A172 (cell line): ENCODE data around the gene DCAF16. TPM values are rescaled to one million over a fixed set of nuclear protein-coding genes. Genes with fewer than 3 reads are reported as not detected.
A peak's percentile ranks its signal among the peaks of the same experiment; 100 is the strongest.
"Not testable (repeated sequence)": the region's sequence is repeated elsewhere in the genome, so short reads cannot be mapped to it uniquely, and the experiment has no call there.

Source experiments
- DNase-seq: peaks from one replicate; pipeline ENCODE4 v3.0.0-alpha.2; 2015; ENCODE audit warnings: low spot score
- total RNA-seq: library from RNA; depleted of rRNA; stranded (reverse); fragments of >200 nt; shearing (Covaris generic); gene quantifications from 2 replicates; pipeline ENCODE4 v1.2.3, GENCODE V29; 2014; rRNA removed

DCAF16 gene
- total RNA-seq, result 26.8 and 32.1 TPM in 2 replicates

GRCh38 chr4:17810260-17811077, at the start of gene DCAF16, which contains the start of gene NCAPG:
Gene DCAF16 (minus strand): TSS chr4:17810757. CDS start chr4:17804141, 6,616 bp downstream.
Gene NCAPG (plus strand): TSS chr4:17810979. CDS start chr4:17811078, 99 bp downstream.
- DNase-seq, result peak; percentile 99

DNA sequence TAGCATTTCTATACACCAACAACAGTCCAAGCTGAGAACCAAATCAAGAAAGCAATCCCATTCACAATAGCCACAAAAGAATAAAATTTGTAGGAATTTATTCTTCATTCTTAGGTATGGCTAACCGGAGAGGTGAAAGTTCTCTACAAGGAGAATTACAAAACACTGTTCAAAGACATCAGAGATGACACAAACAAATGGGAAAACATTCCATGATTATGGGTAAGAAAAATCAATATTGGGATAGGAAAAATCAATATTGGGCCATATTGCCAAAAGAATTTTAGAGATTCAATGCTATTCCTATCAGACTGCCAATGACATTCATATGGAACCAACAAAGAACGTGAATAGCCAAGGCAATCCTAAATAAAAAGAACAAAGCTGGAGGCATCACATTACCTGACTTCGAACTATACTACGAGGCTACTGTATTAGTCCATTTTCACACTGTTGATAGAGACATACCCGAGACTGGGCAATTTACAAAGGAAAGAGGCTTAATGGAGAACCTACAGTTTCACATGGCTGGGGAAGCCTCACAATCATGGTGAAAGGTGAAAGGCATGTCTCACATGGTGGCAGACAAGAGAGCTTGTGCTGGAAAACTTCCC, 49.3 kb upstream of the DCAF16 start:
- DNase-seq, result no peak

DNA sequence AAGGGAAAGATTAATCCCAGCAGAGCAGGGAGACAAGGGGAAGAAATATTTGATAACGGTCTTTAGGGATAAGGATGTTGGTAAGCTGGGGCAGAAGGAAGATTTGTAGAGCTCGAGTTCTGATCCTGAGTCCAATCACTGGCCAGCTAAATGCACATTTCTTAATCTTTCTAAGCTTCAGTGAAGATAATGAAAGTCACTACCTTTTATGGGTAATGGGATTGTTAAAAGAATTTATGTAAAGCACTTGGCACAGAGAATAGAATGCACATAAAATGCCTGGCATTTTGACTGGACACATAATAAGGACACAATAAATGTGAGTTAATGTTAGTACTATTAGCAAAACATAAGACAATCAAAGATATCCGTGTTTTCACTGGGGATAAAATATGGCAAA, 43.5 kb upstream of the DCAF16 start:
- no peak for DNase-seq

GRCh38 chr4:17851959-17852358, 41.4 kb upstream of the DCAF16 start:
- DNase-seq, result no peak

GRCh38 chr4:17850295-17850694, 39.7 kb upstream of the DCAF16 start:
- not testable (repeated sequence) for DNase-seq

DNA sequence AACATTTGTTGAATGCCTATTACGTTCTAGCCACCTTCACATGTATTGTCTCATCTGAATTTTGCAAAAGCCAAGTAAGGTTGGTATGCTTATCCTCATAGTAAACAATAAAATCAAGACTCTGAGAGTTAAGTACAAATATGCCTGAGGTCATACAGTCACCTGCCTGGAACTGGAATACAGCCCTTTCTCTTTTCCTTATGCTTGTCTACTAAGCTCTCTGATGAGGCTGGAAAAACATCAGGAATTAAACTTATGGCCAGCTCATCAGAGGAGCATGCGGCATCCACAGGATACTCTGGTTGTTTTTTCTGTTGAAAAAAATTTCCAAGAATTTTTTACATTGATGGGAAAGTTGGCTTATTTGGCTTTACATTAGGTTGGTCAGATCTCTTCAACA, 35.7 kb upstream of the DCAF16 start:
- no peak for DNase-seq

DNA sequence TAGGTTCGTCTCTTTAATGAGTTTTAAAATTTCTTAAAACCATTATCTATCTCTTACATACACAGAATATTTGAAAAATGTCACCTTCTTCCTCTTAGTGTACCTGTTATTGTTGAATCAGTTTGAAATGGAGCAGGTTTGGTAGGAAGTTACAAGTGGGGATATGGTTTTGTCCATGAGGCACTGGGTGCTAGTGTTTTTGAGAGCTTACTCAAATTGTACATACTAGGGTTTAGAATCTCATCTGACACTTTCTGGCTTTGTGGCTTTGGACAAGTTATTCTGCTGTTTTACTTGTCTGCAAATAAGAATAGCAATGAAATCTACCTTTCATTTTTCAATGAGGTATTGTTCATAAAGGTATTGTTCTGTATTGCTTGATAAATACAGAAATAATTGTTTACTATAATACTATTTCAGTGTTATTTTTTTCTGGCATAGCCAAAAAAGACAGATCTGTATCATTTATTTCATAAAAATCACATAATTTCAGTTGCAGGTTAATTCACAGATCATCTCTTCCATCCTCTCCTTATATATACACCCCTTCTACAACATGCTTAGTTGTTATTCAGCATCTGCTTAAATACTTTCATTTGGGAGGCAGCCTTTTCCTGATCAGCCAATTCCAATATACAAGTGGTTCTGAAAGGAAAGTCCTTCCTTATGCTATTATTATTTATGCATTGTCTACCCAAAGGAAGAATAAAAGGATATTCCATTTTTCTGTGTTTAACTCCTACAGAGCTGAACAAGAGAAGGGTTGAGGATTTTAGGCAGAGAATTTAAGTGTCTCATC, 13.5 kb upstream of the DCAF16 start:
- DNase-seq, result no peak

- DNase-seq, result peak; percentile 64
Observed at GRCh38 chr4:17817027-17817426, 6.5 kb upstream of the DCAF16 start.

DNA sequence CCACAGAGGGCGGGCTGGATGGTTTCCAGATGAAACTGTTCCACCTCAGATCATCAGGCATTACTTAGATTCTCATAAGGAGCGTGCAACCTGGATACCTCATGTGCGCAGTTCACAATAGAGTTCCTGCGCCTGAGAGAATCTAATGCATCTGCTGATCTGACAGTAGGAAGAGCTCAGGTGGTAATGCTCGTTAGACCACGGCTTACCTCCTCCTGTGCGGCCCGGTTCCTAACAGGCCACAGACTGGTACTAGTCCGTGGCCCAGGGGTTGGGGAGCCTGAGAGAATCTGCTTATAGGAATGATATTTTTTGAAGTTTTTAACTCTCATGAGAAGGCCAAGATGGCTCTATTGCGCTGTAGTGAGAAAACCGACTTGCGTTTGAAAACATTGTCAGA, 5.6 kb upstream of the DCAF16 start:
- DNase-seq, result no peak

DNA sequence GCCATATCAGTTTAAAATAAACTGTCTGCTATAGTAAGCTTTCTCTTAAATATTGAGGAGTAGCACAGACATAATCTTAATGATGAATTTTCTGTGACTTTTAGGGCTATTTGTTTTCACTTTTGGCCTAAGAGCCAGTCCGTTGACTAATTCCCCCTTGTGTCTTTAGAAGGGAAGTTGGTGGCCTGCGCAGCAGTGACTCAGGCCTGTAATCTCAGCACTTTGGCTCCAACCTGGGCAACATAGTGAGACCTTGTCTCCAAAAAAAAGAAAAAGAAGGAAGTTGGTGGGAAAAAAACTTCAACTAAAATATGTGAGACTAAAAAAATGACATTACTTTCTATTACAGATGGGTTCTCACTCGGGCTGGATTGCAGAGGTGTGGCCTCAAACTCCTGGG, 3.6 kb upstream of the DCAF16 start:
- peak; percentile 38 for DNase-seq

DNA sequence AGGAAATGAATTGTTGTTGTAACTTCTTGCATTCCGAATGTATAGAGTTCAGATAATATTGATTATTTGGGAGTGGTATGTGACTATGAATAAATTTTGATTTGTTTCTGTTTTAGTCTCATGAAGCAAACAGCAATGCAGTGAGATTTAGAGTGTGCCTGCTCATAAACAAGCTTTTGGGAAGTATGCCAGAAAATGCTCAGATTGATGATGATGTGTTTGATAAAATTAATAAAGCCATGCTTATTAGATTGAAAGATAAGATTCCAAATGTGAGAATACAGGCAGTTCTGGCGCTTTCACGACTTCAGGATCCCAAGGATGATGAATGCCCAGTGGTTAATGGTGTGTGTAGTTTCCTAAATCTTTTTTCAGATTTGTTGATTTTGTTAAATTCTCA, 2.2 kb upstream of the DCAF16 start:
- no peak for DNase-seq

DNA sequence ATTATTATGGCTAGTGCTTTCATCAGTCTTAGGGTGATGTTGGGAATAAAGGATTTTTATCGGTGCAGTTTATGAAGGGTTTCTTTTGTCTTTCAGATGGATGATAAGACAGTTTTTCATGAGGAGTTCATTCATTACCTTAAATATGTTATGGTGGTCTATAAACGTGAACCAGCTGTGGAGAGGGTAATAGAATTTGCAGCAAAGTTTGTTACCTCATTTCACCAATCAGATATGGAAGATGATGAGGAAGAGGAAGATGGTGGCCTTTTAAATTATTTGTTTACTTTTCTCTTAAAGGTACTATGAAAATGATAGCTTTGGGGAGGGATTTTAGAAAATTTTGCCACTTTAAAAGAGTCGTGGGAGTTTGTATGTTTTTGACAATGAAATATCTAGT, 1.6 kb upstream of the DCAF16 start:
- DNase-seq, result no peak

DNA sequence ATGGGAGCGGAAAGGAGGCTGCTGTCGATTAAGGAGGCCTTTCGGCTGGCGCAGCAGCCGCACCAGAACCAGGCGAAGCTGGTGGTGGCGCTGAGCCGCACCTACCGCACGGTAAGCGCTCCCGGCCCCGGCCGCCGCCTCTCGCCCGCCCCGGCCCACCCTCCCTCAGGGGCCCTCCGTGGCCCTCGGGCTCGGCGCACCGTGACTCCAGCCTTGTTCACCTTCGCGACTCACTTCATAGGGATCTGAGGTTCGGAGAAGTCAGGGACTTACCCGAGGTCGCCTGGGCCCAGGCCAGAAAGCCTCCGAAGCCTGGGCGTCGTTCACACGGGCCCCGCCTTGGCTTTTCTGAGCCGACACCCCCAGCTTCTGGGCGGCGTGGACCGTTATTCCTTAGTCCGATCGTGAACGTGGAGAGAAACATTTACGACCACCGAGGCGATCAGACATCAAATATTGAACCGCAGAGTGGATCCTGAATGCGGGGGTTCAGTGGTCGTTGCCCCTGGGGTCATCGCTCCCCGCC, 584 bp upstream of the DCAF16 start:
- no peak for DNase-seq

- DNase-seq, result no peak
Observed at GRCh38 chr4:17809667-17810066, 890 bp downstream of the DCAF16 start.

DNA sequence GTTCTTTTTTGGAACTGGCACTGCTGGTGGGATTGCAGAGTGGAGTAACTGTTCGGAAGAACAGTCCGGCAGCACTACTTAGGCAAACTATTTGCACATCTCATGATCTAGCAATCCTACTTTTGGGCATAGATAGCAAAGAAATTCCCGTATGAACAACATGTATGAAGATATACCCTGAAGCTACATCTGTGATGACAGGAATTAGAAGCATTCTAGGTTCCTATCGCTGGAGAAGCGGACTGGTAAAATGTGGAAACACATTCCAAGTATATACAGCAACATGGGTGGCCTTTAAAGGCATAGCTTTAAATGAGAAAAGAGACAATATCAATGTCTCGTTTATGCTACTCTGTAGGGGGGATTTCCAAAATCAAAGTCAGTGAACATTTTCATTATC, 3.1 kb downstream of the DCAF16 start:
- DNase-seq, result no peak

DNA sequence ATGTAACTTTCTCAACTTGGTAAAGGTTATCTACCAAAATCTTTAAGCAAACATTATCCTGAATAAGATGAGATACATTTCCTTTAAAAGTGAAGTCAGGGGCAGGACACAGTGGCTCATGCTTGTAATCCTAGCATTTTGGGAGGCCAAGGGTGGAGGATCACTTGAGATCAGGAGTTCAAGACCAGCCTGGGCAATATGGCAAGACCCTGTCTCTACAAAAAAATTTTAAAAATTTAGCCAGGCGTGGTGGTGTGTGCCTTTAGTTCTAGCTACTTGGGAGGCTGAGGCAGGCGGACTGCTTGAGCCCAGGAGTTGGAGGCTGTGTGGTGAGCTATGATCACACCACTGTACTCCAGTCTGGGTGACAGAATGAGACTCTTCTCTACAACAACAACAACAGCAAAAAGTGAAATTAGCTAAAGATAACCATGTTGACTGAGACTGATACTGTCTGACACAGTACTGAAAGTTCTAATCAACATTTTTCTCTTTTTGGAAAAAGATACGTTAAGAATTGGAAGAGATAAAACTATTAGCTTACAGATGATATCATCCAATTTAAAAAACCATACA, 4.9 kb downstream of the DCAF16 start:
- DNase-seq, result no peak

DNA sequence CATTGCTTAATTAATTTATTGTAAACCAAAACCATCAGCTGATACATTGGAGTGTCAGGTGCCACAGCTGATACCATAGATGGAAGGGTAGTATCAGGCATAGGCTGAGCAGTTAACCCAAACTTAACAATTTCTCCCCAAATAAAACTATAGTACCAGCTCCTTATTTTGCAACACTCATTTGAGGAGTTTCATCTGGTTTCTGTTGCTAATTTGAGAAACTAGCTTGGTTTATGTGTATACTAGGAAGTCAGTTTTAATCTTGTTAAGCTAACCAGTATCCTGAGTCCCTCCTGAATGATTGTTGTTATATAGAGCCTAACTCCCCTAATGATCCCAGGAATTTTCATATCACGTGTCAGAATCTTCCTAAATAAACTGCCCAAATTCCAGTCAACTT, 12.7 kb downstream of the DCAF16 start:
- no peak for DNase-seq

DNA sequence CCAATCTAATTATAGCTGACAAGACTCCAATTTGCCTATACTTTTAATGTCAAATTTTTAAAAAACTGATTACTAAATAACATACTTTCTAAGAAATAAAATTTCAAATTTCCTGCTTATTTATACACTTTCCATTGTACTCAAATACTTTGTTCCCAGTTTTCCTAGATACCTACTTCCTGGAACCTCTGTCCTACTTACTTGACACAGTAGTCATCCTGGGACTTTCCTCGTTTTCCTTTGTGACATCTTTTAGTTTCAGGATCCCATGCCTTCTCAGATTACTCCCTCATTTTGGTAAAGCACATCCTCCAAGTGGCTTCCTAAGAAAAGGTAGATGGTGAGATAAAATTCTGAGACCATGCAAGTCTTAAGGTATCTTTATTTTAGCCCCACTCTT, 15.8 kb downstream of the DCAF16 start:
- no peak for DNase-seq

GRCh38 chr4:17788956-17789355, 21.6 kb downstream of the DCAF16 start:
- no peak for DNase-seq

DNA sequence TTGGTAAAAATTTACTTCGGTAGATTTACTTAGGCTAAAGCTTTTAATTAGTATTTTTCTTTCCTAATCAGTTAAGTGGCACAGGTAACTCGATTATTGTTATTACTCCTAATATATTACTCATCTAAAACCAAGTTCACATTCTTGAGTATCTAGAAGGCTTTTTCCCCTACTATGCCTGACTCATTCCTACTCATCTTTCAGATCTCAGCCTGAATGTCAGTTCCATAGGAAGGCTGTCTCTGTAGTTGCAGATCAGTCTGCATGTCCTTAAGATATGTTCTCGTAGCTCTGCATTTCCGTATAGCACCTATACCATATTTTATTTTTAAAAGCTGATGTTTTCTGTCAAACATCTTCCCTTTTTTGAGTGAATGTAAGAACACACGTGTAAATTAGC, 23.2 kb downstream of the DCAF16 start:
- DNase-seq, result peak; percentile 20

DNA sequence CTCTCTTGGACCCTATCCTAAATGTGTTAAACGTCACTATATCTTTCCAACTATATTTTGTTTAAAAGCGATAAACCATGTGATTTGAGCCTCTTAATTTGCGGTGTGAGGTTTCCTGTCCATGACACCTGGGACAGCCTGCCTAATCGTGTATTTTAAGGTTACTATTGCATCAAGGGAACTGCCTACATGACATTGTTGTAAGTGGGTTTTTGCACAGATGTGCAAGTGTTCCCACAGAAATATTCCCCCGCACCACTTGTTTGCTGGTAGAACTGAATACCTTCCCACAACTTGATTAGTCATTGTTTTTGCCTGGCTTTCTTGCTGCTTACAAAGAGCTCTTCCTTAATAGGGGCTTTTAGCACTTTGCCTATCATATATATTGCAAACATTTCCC, 24.0 kb downstream of the DCAF16 start:
- DNase-seq, result no peak

DNA sequence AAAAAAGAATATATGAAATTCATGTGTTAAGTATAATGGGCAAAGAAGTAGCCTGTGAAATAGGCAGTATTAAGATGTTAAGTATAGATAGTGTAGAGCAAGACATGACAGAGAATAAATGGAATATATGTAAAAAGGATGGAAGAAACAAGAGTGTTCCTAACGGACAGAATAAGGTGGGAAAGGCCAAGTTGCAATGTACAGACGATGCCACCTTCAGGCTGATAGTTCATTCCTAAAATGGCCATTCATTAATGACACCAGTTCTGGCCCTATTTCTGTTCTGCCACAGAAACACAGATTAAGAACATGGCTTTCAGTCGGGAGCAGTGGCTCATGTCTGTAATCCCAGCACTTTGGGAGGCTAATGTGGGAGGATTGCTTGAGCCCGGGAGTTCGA, 24.7 kb downstream of the DCAF16 start:
- DNase-seq, result no peak
